Measurements from ENCODE around the gene PTGFRN. TPM values are rescaled to one million over a fixed set of nuclear protein-coding genes. Genes with fewer than 3 reads are reported as not detected.

PTGFRN gene
- total and polyA plus RNA-seq, 10 donors: 1.7 to 17.4 (median 10.6) TPM

DNA sequence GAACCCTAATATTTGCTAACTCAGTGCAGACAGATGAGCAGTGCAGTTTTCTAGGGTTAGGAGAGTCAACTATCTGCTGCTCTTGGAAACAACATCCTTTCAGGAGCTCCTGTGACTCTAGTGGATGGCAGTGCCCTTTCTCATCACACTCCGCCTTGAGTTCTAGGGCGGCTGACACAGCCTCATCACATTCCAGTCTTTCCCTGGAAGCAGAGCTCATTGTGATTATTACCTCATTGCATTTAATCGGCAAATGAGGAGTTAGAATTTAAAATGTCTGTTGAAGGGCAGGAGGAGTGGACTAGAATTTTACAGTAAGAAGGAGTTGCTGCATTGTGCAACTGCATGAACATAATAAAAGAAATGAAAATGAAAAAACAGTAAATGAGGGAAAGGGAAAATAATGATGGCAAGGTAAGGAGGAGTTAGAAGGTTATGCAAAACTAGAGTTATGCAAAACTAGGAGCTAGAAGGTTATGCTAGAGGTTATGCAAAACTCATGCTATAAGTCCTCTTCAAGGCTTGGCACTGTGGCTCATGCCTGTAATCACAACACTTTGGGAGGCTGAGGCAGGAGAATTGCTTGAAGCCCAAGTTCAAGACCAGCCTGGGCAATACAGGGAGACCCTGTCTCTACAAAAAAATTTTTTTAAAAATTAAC, 6.9 kb upstream of the PTGFRN start:
- H3K4me1 ChIP-seq: no peaks in the 10 kb centered on the region
- intact Hi-C loops (cut with DNase I; ENCODE audit: low total_unique reads): no loop called here
- DNase-seq: no peak
- TF ChIP-seq, protein P1, sequence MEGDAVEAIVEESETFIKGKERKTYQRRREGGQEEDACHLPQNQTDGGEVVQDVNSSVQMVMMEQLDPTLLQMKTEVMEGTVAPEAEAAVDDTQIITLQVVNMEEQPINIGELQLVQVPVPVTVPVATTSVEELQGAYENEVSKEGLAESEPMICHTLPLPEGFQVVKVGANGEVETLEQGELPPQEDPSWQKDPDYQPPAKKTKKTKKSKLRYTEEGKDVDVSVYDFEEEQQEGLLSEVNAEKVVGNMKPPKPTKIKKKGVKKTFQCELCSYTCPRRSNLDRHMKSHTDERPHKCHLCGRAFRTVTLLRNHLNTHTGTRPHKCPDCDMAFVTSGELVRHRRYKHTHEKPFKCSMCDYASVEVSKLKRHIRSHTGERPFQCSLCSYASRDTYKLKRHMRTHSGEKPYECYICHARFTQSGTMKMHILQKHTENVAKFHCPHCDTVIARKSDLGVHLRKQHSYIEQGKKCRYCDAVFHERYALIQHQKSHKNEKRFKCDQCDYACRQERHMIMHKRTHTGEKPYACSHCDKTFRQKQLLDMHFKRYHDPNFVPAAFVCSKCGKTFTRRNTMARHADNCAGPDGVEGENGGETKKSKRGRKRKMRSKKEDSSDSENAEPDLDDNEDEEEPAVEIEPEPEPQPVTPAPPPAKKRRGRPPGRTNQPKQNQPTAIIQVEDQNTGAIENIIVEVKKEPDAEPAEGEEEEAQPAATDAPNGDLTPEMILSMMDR (IDR thresholded peaks at IDR 0.05 in 8 of 11, conservative IDR thresholded peaks at IDR 0.05 in 3 of 11): no peak
- TF ChIP-seq POLR2AphosphoS5 (IDR thresholded peaks at IDR 0.05) (no peak), POLR2A (IDR thresholded peaks at IDR 0.05) (no peak)
- no peak overlapping the region for H3K27ac ChIP-seq
- H3K36me3 ChIP-seq: no peaks in the 10 kb centered on the region
- no peaks in the 10 kb centered on the region for H3K9me3 ChIP-seq
- no peak overlapping the region for H3K4me3 ChIP-seq
- H3K27me3 ChIP-seq (replicated peaks in 1 of 7): no peaks in the 10 kb centered on the region
- WGBS, 5 donors: 89 to 97% (median 96%) methylated on average over 3 of the region's 3 CpGs

DNA sequence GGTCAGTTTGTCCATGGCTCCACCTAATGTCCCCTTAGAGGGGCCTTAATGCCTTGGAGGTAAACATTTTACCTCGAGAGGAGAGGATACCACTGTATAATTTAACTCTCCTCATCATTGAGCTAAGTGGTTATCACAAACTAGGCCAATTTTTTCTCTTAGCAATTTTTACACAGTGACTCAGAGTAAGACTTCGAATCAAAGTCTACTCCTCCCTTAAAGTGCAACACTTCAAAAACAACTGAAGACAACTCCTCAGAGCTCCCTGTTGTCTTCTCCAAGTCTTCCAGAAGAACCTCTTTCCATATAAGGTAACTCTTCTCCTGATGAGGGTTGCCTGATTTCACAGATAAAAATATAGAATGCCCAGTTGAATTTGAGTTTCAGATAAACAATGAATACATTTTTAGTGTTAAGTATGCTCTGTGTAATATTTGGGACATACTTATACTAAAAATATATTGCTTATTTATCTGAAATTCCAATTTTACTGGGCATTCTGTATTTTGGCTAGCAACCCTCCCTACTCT, 4.9 kb upstream of the PTGFRN start:
- Histone ChIP-seq H3K4me3 (no peak overlapping the region), H3K27me3 (replicated peaks in 1 of 7) (peaks cover 0 to 13% (median 4%) of the 10 kb centered on the region in 7 donors), H3K9me3 (no peaks in the 10 kb centered on the region), H3K27ac (no peak overlapping the region), H3K36me3 (no peaks in the 10 kb centered on the region), H3K4me1 (peaks cover 0 to 7% (median 5%) of the 10 kb centered on the region in 6 donors)
- intact Hi-C loops (cut with DNase I; ENCODE audit: low total_unique reads): no loop called here
- no peak for DNase-seq
- no peak for TF ChIP-seq POLR2AphosphoS5 (IDR thresholded peaks at IDR 0.05)
- TF ChIP-seq, protein P1 (IDR thresholded peaks at IDR 0.05 in 8 of 11, conservative IDR thresholded peaks at IDR 0.05 in 3 of 11): no peak
- no peak for TF ChIP-seq POLR2A (IDR thresholded peaks at IDR 0.05)
- 67 to 85% (median 78%) methylated on average over 2 of the region's 2 CpGs for WGBS, 5 donors

DNA sequence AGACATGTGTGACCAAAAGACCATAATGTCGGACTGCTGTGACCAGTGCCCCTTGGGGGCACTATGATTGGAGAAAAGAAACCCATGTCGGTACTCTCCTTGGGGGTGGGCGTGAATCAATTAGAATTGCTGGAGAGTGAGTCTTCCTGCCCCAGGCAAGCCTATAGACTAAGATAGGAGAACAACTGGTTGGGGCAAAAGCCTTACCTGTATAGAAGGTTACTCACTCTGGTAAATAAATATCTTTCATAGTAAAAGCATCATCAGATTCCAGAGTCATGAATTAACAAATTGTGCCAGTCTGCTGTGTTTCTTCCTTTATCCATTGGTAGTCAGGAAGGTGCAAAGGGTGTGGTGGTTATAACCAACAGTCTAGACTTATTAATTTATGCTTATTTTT, 2.9 kb upstream of the PTGFRN start:
- TF ChIP-seq POLR2A (IDR thresholded peaks at IDR 0.05): no peak
- intact Hi-C loops (cut with DNase I; ENCODE audit: low total_unique reads): no loop called here
- Histone ChIP-seq H3K27ac (no peak overlapping the region), H3K27me3 (replicated peaks in 1 of 7) (peaks cover 0 to 32% (median 11%) of the 10 kb centered on the region in 7 donors), H3K4me3 (no peak overlapping the region), H3K4me1 (peaks cover 0 to 23% (median 15%) of the 10 kb centered on the region in 6 donors), H3K9me3 (no peaks in the 10 kb centered on the region), H3K36me3 (no peaks in the 10 kb centered on the region)
- WGBS, 5 donors: 91 to 93% (median 92%) methylated on average over 3 of the region's 3 CpGs
- DNase-seq: no peak

DNA sequence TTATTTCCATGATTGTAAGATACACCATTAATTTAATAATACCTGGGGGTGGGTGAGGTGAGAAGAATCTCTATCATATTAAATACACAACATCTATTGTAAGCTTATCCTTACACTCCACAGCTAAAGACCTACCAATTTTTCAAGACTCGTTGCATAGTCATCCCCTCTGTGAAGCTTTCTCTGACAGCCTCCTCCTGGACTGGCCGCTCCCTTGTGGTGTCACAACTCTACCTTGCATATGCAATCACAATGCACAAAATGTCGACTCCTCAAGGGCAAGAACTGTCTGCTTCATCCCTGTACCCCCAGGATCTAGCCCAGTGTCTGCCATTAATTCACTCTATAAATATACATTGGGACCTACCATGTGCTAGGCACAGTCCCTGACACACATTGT, 2.4 kb upstream of the PTGFRN start:
- H3K36me3 ChIP-seq: no peaks in the 10 kb centered on the region
- H3K4me3 ChIP-seq: no peak overlapping the region
- WGBS, 5 donors: 92 to 97% (median 95%) methylated on average over 3 of the region's 3 CpGs
- peaks cover 0 to 23% (median 15%) of the 10 kb centered on the region in 6 donors for H3K4me1 ChIP-seq
- DNase-seq: no peak
- H3K9me3 ChIP-seq: no peaks in the 10 kb centered on the region
- H3K27ac ChIP-seq: no peak overlapping the region
- peaks cover 0 to 38% (median 11%) of the 10 kb centered on the region in 7 donors for H3K27me3 ChIP-seq (replicated peaks in 1 of 7)
- TF ChIP-seq, protein P1 (IDR thresholded peaks at IDR 0.05 in 8 of 11, conservative IDR thresholded peaks at IDR 0.05 in 3 of 11): no peak
- TF ChIP-seq POLR2A (IDR thresholded peaks at IDR 0.05) (no peak), POLR2AphosphoS5 (IDR thresholded peaks at IDR 0.05) (no peak)
- intact Hi-C loops (cut with DNase I; ENCODE audit: low total_unique reads): no loop called here

All from spleen (tissue), 11 donors.